Measurements from ENCODE around the gene SUGCT. TPM values are rescaled to one million over a fixed set of nuclear protein-coding genes. Genes with fewer than 3 reads are reported as not detected.

The SUGCT gene
- total RNA-seq, 3 donors from 2014 or later, result 7.6 to 19.1 (median 10.1) TPM

- no peak for DNase-seq
- Histone ChIP-seq H3K4me3 (no peak overlapping the region), H3K4me1 (ENCODE audit: low read depth) (no peaks in the 10 kb centered on the region), H3K9me3 (no peaks in the 10 kb centered on the region), H3K36me3 (ENCODE audit: low read depth) (no peaks in the 10 kb centered on the region)
- no peak for ATAC-seq
- intact Hi-C loops (cut with DNase I, micrococcal nuclease), result no loop called here
- no peak for TF ChIP-seq CTCF (IDR thresholded peaks at IDR 0.05)
Observed at GRCh38 chr7:40327873-40328272, 193.1 kb downstream of the SUGCT start.

- ATAC-seq, result peak; percentile 87
- no peaks in the 10 kb centered on the region for H3K4me1 ChIP-seq (ENCODE audit: low read depth)
- intact Hi-C loops (cut with DNase I, micrococcal nuclease), result no loop called here
- H3K9me3 ChIP-seq, result no peaks in the 10 kb centered on the region
- DNase-seq, result no peak
- no peak overlapping the region for H3K4me3 ChIP-seq
- no peak for TF ChIP-seq CTCF (IDR thresholded peaks at IDR 0.05)
- no peaks in the 10 kb centered on the region for H3K36me3 ChIP-seq (ENCODE audit: low read depth)
Observed at GRCh38 chr7:40329601-40330153, 194.9 kb downstream of the SUGCT start.

GRCh38 chr7:40330408-40330807, 195.6 kb downstream of the SUGCT start:
- Histone ChIP-seq H3K36me3 (ENCODE audit: low read depth) (no peaks in the 10 kb centered on the region), H3K4me3 (no peak overlapping the region), H3K4me1 (ENCODE audit: low read depth) (no peaks in the 10 kb centered on the region), H3K9me3 (no peaks in the 10 kb centered on the region)
- ATAC-seq, result peak; percentile 76
- DNase-seq, result no peak
- no peak for TF ChIP-seq CTCF (IDR thresholded peaks at IDR 0.05)
- intact Hi-C loops (cut with DNase I, micrococcal nuclease), result no loop called here

GRCh38 chr7:40331915-40332314, 197.1 kb downstream of the SUGCT start:
- H3K9me3 ChIP-seq, result no peaks in the 10 kb centered on the region
- DNase-seq (no peak), ATAC-seq (no peak)
- no peak overlapping the region for H3K4me3 ChIP-seq
- no peak for TF ChIP-seq CTCF (IDR thresholded peaks at IDR 0.05)
- no peaks in the 10 kb centered on the region for H3K4me1 ChIP-seq (ENCODE audit: low read depth)
- no peaks in the 10 kb centered on the region for H3K36me3 ChIP-seq (ENCODE audit: low read depth)
- intact Hi-C loops (cut with DNase I, micrococcal nuclease), result no loop called here

- TF ChIP-seq CTCF (IDR thresholded peaks at IDR 0.05), result no peak
- ATAC-seq, result no peak
- H3K36me3 ChIP-seq (ENCODE audit: low read depth), result no peaks in the 10 kb centered on the region
Observed at GRCh38 chr7:40332516-40332915, 197.7 kb downstream of the SUGCT start.

GRCh38 chr7:40341836-40342235, 207.0 kb downstream of the SUGCT start:
- H3K36me3 ChIP-seq (ENCODE audit: low read depth), result no peaks in the 10 kb centered on the region
- DNase-seq, result no peak
- H3K4me3 ChIP-seq, result no peak overlapping the region
- H3K9me3 ChIP-seq, result no peaks in the 10 kb centered on the region
- TF ChIP-seq CTCF (IDR thresholded peaks at IDR 0.05), result no peak
- H3K4me1 ChIP-seq (ENCODE audit: low read depth), result no peaks in the 10 kb centered on the region
- ATAC-seq, result no peak
- intact Hi-C loops (cut with DNase I, micrococcal nuclease), result no loop called here

More at GRCh38 chr7:40332516-40332915, 197.7 kb downstream of the SUGCT start:
- H3K4me1 ChIP-seq (ENCODE audit: low read depth), result no peaks in the 10 kb centered on the region
- no peak overlapping the region for H3K4me3 ChIP-seq
- DNase-seq, result no peak
- intact Hi-C loops (cut with DNase I, micrococcal nuclease), result no loop called here
- no peaks in the 10 kb centered on the region for H3K9me3 ChIP-seq
